ENCODE results near the gene FADS3.

Gene FADS3

GRCh38 chr11:61844909-61845565, 46.3 kb downstream of the FADS3 start:
- no peak for TF ChIP-seq CTCF (IDR thresholded peaks at IDR 0.05; ENCODE audit: insufficient read depth, low read length, missing control alignments)
- no peak overlapping the region for H3K4me3 ChIP-seq (ENCODE audit: low read depth, low read length)
- DNase-seq (ENCODE audit: low read depth, low spot score), result no peak
- ChIA-PET CTCF (interaction anchor here (1.0 to 1.7 kb wide), 3 partner anchors 12 to 263 kb away, joined by 3 to 7 read pairs (median 3); no protein-coding TSS in a partner anchor), POLR2A (no interaction called here)

GRCh38 chr11:61842528-61842820, 48.9 kb downstream of the FADS3 start:
- POLR2A ChIA-PET, result no interaction called here
- CTCF ChIA-PET, result interaction anchor here (0.8 to 1.3 kb wide), 2 partner anchors 14 to 28 kb away, joined by 3 to 7 read pairs; partner anchors contain the start of gene FADS2
- H3K4me3 ChIP-seq (ENCODE audit: low read depth, low read length), result no peak overlapping the region
- TF ChIP-seq CTCF (IDR thresholded peaks at IDR 0.05; ENCODE audit: insufficient read depth, low read length, missing control alignments), result no peak
- DNase-seq (ENCODE audit: low read depth, low spot score), result no peak

- ChIA-PET CTCF (interaction anchor here (0.8 to 1.7 kb wide), 3 partner anchors 13 to 267 kb away, joined by 3 to 7 read pairs (median 5); partner anchors contain the start of gene FADS2), POLR2A (no interaction called here)
- no peak for TF ChIP-seq CTCF (IDR thresholded peaks at IDR 0.05; ENCODE audit: insufficient read depth, low read length, missing control alignments)
- no peak for DNase-seq (ENCODE audit: low read depth, low spot score)
- no peak overlapping the region for H3K4me3 ChIP-seq (ENCODE audit: low read depth, low read length)
These were observed 49.5 kb downstream of the FADS3 start for GRCh38 chr11:61841636-61842527.

GRCh38 chr11:61840371-61840770, 51.0 kb downstream of the FADS3 start:
- POLR2A ChIA-PET, result no interaction called here
- CTCF ChIA-PET, result interaction anchor here (1.0 to 1.7 kb wide), 3 partner anchors 22 to 268 kb away, joined by 3 to 5 read pairs (median 4); no protein-coding TSS in a partner anchor
- DNase-seq (ENCODE audit: low read depth, low spot score), result no peak
- TF ChIP-seq CTCF (IDR thresholded peaks at IDR 0.05; ENCODE audit: insufficient read depth, low read length, missing control alignments), result no peak
- no peak overlapping the region for H3K4me3 ChIP-seq (ENCODE audit: low read depth, low read length)

- no peak for TF ChIP-seq CTCF (IDR thresholded peaks at IDR 0.05; ENCODE audit: insufficient read depth, low read length, missing control alignments)
- H3K4me3 ChIP-seq (ENCODE audit: low read depth, low read length), result no peak overlapping the region
- ChIA-PET CTCF (interaction anchor here (1.0 to 1.2 kb wide), 2 partner anchors 21 to 42 kb away, joined by 3 to 4 read pairs; no protein-coding TSS in a partner anchor), POLR2A (no interaction called here)
- no peak for DNase-seq (ENCODE audit: low read depth, low spot score)
These were observed 51.6 kb downstream of the FADS3 start for GRCh38 chr11:61839742-61840141.

- DNase-seq (ENCODE audit: low read depth, low spot score), result no peak
- no peak for TF ChIP-seq CTCF (IDR thresholded peaks at IDR 0.05; ENCODE audit: insufficient read depth, low read length, missing control alignments)
- CTCF ChIA-PET, result interaction anchor here (1.2 to 3.4 kb wide), 3 partner anchors 10 to 60 kb away, joined by 4 to 12 read pairs (median 6); no protein-coding TSS in a partner anchor
- no peak overlapping the region for H3K4me3 ChIP-seq (ENCODE audit: low read depth, low read length)
- POLR2A ChIA-PET, result no interaction called here
These were observed 52.4 kb downstream of the FADS3 start for GRCh38 chr11:61838921-61839320.
